Kidney epithelial cell (primary cell): Measurements from ENCODE around the gene BRMS1. TPM values are rescaled to one million over a fixed set of nuclear protein-coding genes. Genes with fewer than 3 reads are reported as not detected.

ENCODE experiments used
- DNase-seq: peaks from one replicate; pipeline ENCODE4 v3.0.0-alpha.2; 2010; ENCODE audit warnings: low read depth
- H3K27me3 ChIP-seq: 2 replicates; pipeline ENCODE4 v1.6.0; 2011; ENCODE audit warnings: low read length; ENCODE audit not compliant: control insufficient read depth, insufficient read depth
- H3K36me3 ChIP-seq: 2 replicates; pipeline ENCODE4 v1.5.1; 2011; ENCODE audit warnings: low read length; ENCODE audit not compliant: control insufficient read depth, insufficient read depth
- H3K4me3 ChIP-seq: 2 replicates; pipeline ENCODE4 v1.5.1; 2011; ENCODE audit warnings: low read depth, mild to moderate bottlenecking, control low read depth, low read length
- total RNA-seq: library from RNA; depleted of rRNA; stranded (reverse); fragments of >200 nt; gene quantifications from 2 replicates; pipeline ENCODE4 v1.2.3, GENCODE V29; 2015
- TF ChIP-seq, protein P1 (sequence below): IDR thresholded peaks from 2 replicates; pipeline ENCODE4 v1.5.1; 2011; ENCODE audit warnings: mild to moderate bottlenecking, moderate library complexity, low read length, control low read depth, inconsistent platforms; ENCODE audit not compliant: insufficient read depth, poor library complexity, severe bottlenecking

The BRMS1 gene
- total RNA-seq, 1 donor from 2014 or later, result 84.9 TPM

GRCh38 chr11:66310324-66310723 is 34.6 kb downstream of the BRMS1 start:
- H3K27me3 ChIP-seq, result peaks cover 2% of the 10 kb centered on the region
- H3K36me3 ChIP-seq, result no peaks in the 10 kb centered on the region
- no peak for DNase-seq
- H3K4me3 ChIP-seq, result no peak overlapping the region
- TF ChIP-seq, protein P1, sequence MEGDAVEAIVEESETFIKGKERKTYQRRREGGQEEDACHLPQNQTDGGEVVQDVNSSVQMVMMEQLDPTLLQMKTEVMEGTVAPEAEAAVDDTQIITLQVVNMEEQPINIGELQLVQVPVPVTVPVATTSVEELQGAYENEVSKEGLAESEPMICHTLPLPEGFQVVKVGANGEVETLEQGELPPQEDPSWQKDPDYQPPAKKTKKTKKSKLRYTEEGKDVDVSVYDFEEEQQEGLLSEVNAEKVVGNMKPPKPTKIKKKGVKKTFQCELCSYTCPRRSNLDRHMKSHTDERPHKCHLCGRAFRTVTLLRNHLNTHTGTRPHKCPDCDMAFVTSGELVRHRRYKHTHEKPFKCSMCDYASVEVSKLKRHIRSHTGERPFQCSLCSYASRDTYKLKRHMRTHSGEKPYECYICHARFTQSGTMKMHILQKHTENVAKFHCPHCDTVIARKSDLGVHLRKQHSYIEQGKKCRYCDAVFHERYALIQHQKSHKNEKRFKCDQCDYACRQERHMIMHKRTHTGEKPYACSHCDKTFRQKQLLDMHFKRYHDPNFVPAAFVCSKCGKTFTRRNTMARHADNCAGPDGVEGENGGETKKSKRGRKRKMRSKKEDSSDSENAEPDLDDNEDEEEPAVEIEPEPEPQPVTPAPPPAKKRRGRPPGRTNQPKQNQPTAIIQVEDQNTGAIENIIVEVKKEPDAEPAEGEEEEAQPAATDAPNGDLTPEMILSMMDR, result no peak

DNA sequence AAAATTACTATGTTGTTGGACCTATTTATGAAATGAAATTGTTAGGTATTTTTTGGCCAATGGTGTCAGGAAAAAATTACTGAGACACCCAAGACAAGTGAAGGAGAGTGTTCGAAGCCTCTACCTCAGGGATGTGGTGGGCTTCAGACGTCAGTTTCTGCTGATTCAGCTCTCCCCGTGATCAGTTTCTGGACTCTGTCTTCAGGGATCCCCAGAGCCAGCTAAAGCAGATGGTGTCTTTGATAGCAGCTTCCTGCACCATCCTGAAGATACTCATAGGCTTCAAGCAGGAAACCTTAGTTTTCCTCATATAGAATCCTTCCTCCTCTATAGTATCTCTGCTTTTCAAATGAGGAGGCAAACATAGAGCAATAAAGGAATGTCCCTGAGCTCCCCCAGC is 35.4 kb downstream of the BRMS1 start:
- no peaks in the 10 kb centered on the region for H3K36me3 ChIP-seq
- no peaks in the 10 kb centered on the region for H3K27me3 ChIP-seq
- no peak for DNase-seq
- TF ChIP-seq, protein P1, result no peak
- H3K4me3 ChIP-seq, result no peak overlapping the region

- TF ChIP-seq, protein P1, result no peak
- Histone ChIP-seq H3K4me3 (no peak overlapping the region), H3K36me3 (no peaks in the 10 kb centered on the region), H3K27me3 (no peaks in the 10 kb centered on the region)
- DNase-seq, result no peak
Measured at GRCh38 chr11:66302656-66303055, 42.2 kb downstream of the BRMS1 start.

- H3K36me3 ChIP-seq, result no peaks in the 10 kb centered on the region
- TF ChIP-seq, protein P1, result no peak
- H3K27me3 ChIP-seq, result peaks cover 8% of the 10 kb centered on the region
- H3K4me3 ChIP-seq, result no peak overlapping the region
- DNase-seq, result no peak
Measured at GRCh38 chr11:66299186-66299585, 45.7 kb downstream of the BRMS1 start.

DNA sequence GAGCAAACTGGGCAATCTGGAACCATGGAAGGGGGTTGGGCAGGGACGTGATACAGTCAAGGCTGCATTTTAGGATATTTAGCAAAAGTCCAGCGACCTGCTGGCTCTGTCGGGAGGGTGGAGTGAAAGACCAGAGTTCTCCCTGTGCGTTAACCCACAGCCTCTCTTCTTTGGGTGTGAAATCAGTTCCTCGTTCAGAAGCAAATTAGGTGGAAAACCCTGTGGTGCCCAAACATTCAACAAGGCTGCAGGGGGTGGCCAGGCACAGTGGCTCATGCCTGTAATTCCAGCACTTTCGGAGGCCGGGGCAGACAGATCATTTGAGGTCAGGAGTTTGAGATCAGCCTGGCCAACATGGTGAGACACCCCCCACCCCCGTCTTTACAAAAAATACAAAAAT is 47.3 kb downstream of the BRMS1 start:
- DNase-seq, result no peak
- Histone ChIP-seq H3K27me3 (peaks cover 20% of the 10 kb centered on the region), H3K36me3 (no peaks in the 10 kb centered on the region), H3K4me3 (no peak overlapping the region)
- TF ChIP-seq, protein P1, result no peak

DNA sequence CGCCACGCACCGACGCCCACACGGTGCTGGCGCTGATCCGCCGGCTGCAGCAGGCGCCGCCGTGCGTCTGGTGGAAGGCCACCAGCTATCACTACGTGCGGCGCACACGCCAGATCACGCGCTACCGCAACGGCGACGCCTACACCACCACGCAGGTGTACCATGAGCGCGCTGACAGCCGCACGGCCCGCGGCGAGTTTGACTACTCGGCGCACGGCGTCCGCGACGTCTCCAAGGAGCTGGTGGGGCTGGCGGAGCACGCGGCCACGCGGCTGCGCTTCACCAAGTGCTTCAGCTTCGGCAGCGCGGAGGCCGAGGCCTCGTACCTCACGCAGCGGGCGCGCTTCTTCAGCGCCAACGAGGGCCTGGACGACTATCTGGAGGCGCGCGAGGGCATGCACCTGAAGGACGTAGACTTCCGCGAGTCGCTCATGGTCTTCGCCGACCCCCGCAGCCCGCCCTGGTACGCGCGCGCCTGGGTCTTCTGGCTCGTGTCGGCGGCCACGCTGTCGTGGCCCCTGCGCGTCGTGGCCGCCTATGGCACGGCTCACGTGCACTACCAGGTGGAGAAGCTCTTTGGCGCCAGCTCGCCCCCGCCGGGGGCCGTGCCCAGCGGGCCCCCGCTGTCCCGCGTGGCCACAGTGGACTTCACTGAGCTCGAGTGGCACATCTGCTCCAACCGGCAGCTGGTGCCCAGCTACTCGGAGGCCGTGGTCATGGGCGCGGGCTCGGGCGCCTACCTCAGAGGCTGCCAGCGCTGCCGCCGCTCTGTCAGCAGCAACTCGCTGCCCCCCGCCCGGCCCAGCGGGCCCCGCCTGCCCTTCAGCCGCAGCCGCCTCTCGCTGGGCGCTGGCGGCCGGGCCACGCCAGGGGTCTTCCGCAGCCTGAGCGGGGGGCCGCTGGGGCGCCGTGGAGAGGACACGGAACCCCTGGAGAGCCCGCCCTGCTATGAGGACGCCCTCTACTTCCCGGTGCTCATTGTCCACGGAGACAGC is 50.0 kb downstream of the BRMS1 start:
- Histone ChIP-seq H3K27me3 (peaks cover 36% of the 10 kb centered on the region), H3K36me3 (no peaks in the 10 kb centered on the region), H3K4me3 (no peak overlapping the region)
- TF ChIP-seq, protein P1, result no peak
- no peak for DNase-seq
